Measurements from ENCODE around the gene FUT4.

DNA sequence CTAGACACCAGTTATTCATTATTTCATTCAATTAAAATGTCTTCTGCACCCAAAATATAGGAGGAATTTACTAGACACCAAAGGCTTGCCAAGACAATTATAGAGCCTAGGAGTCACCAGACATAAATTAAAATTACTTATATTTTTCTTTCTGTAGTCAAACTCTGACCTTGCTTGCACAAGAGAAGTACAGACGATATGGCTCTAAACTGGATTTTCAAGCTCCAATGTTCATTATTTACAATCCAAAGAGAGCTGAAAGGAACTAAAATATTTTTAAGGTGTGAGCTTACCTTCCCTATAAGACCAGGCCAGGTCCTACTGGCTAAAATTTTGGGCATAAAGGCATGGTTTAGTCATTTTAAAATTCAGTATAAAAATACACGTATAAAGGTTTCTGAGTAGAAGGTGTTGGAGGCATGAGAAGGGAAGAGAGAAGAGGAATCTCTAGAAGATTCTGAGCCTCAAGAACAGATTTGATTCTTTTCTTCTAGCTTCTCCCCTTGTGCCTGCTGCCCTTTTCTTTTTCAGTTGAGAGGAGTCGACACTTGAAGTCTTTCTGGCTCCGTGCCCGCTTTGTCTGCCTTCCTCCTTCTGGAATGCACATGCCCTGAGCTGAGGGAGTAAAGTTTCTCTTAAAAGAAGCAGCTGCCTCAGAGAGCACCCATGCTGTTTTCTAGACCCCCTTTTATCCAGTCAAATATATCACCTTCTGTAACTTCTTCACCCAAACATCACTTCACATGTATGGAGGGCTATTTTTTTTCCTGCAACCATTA is 18.0 kb upstream of the FUT4 start:
- TF ChIP-seq CTCF (IDR thresholded peaks at IDR 0.05): no peak
- no peak for TF ChIP-seq CEBPB (IDR thresholded peaks at IDR 0.05)
- TF ChIP-seq HMGXB4 (CRISPR knock-in tag; IDR thresholded peaks at IDR 0.05; ENCODE audit: borderline replicate concordance): no peak
- TF ChIP-seq HDAC2 (IDR thresholded peaks at IDR 0.05): no peak
- no peak for TF ChIP-seq EP300 (IDR thresholded peaks at IDR 0.05)
- TF ChIP-seq ZSCAN20 (CRISPR knock-in tag; IDR thresholded peaks at IDR 0.05): no peak
- TF ChIP-seq MAFK (IDR thresholded peaks at IDR 0.05; ENCODE audit: partially characterized antibody): no peak
- TF ChIP-seq, protein P1, sequence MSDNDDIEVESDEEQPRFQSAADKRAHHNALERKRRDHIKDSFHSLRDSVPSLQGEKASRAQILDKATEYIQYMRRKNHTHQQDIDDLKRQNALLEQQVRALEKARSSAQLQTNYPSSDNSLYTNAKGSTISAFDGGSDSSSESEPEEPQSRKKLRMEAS (IDR thresholded peaks at IDR 0.05): no peak
- no peak for TF ChIP-seq POLR2A (IDR thresholded peaks at IDR 0.05; ENCODE audit: low read length)
- TF ChIP-seq NR3C1 (IDR thresholded peaks at IDR 0.05): no peak
